Measurements from ENCODE around the gene SNX22. TPM values are rescaled to one million over a fixed set of nuclear protein-coding genes. Genes with fewer than 3 reads are reported as not detected.
"Not testable (repeated sequence)": the region's sequence is repeated elsewhere in the genome, so short reads cannot be mapped to it uniquely, and the experiment has no call there.

Gene SNX22
- total RNA-seq (ENCODE audit: insufficient read depth, low replicate concordance): 4.1 TPM

DNA sequence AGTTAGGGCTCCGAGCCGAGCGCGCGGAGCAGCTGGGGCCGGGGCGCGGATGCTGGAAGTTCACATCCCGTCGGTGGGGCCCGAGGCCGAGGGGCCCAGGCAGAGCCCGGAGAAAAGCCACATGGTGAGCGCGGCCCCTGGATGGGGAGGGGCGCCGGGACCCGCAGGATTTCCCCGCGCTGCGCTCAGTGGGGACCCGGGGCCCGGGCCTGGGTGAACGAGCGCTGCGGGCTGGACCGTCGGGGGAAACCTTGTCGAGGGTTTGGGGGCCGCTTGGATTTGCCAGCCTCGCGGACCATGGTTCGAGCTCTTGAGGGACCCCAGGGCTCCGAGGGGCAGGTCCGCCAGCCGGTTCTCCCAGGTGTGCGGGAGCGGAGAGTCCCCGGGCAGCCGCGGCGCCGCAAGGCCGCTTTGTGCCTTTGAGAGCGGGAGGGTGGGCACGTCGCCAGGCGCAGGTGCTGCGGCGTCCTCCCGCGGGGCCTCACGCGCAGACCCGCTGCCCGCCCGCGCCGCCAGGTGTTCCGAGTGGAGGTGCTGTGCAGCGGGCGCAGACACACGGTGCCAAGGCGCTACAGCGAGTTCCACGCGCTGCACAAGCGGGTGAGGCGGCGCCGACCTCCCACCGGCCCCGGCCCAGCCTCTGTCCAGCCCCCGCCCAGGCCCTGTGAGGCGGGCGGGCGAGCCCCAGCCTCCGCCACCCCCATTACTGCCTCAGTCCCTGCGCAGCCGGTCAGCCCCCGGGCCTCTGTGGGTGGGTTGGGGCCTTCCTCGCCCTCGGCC, at the start of gene SNX22:
TSS of gene SNX22 (plus strand) at position 5 of the 780 bp plus-strand sequence. CDS start at position 50, 45 bp downstream.
- DNase-seq (ENCODE audit: low spot score): no peak

DNA sequence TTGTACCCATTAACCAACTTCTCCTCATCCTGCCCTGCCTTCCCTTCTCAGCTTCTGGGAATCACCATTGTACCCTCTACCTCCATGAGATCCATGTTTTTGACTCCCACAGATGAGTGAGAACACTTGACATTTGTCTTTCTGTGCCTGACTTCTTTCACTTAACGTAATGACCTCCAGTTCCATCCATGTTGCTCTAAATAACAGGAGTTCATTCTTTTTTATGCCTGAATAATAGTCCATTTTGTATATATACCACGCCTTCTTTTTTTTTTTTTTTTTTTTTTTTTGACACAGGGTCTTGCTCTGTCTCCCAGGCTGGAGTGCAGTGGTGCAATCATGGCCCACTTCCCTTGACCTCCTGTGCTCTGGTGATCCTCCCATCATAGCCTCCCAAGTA, 49.0 kb upstream of the SNX22 start:
- DNase-seq (ENCODE audit: low spot score): no peak

- peak; percentile 80 for DNase-seq (ENCODE audit: low spot score)
These were observed 46.3 kb upstream of the SNX22 start for GRCh38 chr15:64105113-64105704.

GRCh38 chr15:64107337-64107736, 44.2 kb upstream of the SNX22 start:
- DNase-seq (ENCODE audit: low spot score): no peak

GRCh38 chr15:64110108-64110701, 41.3 kb upstream of the SNX22 start:
- DNase-seq (ENCODE audit: low spot score): not testable (repeated sequence)

GRCh38 chr15:64110950-64111678, 40.4 kb upstream of the SNX22 start:
- no peak for DNase-seq (ENCODE audit: low spot score)

DNA sequence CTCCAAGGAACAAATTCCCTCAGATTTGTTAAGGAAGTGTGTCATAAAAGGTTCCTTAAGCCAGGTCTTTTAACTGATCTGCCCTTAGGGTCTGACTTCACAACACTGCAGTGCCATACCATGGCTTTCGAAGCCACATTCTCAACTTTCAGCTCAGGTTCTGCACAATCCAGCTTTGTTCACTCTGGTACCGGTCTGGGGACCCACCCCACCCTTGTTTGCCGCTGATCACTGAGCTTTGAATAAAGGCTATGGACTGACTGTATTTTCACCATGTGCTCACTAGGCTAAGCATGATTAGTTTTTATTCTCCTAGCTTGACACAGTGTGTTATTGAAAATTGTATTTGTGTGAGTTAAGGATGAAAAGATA, 39.9 kb upstream of the SNX22 start:
- no peak for DNase-seq (ENCODE audit: low spot score)

DNA sequence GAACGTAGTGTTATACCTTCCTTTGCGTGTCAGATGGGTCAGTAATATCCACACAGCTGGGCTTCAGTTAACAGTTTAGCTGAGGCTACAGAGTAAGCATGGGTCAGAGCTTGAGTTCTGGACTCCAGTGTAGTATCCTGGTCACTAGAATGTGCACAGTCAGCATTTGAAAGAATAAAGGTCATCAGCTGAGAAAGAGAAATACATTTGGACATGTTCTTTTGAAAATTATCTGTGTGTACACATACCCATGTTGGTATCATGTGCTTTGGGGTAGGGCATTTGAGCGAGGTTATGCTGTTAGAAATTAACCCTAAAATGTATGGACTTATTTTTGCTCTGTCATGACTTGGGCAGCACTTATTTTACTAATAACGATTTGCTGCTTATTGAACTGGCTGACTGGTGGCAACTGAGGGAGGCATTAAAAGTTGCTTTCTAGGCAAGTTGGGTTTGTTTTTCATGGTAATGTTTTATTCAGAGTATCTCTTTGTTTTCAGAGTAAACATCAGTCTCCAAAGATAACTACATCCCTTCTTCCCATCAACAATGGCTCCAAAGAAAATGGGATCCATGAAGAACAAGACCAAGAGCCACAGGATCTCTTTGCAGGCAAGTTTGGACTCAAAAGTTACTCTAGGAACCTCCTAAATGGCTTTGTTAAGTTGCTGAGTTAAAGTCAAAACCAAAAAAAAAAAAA, 39.3 kb upstream of the SNX22 start:
- no peak for DNase-seq (ENCODE audit: low spot score)

DNA sequence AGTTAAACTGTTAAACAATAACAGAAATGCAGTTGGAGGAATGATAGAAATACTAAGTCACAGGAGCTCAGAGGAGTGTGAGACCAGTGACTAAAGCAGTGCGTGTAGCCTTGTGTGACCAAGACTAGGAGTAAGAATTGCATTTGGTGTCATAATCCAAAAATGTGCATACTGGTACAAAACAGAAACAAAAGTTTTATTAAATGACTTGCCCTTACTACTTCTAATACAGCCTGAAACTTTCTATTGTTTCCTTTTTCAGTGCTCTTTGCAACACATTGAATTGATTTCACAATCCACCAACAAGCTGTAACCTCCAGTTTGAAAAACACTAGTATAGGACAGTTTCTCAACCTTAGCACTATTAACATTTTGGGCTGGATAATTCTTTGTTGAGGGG, 38.6 kb upstream of the SNX22 start:
- no peak for DNase-seq (ENCODE audit: low spot score)

GRCh38 chr15:64117759-64118487, 33.6 kb upstream of the SNX22 start:
- no peak for DNase-seq (ENCODE audit: low spot score)

GRCh38 chr15:64120322-64120721, 31.2 kb upstream of the SNX22 start:
- DNase-seq (ENCODE audit: low spot score): not testable (repeated sequence)

DNA sequence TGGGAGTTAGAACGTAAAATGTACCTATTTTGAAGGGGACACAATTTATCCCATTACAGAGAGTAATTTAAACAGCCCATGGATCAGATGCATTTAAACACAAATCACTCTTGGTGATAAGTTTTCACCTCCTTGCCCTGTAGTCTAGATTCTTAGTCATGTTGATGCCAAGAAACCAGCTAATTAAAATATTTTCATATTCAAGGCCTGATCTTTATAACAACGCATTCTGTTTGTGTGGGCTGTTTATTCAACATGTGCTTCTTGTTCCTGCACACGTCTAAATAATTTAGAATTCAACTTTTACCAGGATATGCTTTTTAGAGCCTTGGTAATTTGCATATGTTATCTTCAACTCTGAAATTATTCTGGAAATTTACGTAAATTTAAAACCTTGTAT, 29.9 kb upstream of the SNX22 start:
- no peak for DNase-seq (ENCODE audit: low spot score)

- DNase-seq (ENCODE audit: low spot score): no peak
These were observed 29.1 kb upstream of the SNX22 start for GRCh38 chr15:64122444-64122843.

GRCh38 chr15:64122936-64123351, 28.6 kb upstream of the SNX22 start:
- no peak for DNase-seq (ENCODE audit: low spot score)

DNA sequence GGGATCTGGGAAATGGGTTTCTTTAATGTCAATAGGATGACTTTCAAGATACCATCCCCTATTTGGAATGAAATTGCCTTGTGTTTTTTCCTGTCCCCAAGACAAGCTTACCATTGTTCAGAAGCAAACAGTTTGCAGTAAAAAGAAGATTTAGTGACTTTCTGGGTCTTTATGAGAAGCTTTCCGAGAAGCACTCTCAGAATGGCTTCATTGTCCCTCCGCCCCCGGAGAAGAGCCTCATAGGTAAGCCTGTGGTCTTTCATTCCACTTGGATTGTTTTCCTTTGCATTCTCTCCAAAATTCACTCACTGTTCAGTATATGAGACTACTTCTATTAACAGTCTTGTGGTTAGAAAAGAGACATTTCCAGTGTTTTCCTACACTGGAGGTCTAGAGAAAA, 25.6 kb upstream of the SNX22 start:
- DNase-seq (ENCODE audit: low spot score): no peak

DNA sequence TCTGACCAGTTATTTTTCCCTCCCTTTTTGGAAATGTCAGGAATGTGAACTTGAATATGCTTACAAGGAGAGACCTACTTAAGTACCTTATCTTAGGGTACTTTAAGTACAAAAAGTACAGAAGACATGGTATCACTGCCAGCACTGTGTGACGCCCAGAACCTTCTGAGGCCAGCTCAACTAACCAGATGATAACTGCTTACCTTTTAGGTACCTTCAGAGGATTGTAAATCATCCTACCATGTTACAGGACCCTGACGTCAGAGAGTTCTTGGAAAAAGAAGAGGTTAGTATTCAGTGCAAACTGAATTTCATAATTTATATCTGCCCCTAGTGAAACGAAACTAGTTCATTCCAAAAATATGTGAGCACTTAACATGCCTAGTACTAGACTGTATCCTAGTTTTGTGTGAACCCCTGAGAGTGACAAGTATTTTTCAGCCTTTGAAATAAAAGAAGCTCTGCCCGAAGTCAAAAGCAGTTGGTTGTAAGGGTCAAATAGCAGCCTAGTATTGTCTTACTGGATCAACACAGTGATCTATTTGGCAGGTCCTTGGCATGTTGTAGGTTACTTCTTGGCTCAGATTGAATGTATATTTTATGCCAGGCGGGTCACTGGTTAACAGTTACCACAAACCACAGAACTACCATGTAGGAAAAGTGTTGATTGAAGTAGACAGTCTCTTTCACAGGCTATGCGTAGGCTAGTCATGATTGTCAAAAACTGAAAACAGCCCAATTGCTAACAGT, 23.8 kb upstream of the SNX22 start:
- DNase-seq (ENCODE audit: low spot score): no peak

DNA sequence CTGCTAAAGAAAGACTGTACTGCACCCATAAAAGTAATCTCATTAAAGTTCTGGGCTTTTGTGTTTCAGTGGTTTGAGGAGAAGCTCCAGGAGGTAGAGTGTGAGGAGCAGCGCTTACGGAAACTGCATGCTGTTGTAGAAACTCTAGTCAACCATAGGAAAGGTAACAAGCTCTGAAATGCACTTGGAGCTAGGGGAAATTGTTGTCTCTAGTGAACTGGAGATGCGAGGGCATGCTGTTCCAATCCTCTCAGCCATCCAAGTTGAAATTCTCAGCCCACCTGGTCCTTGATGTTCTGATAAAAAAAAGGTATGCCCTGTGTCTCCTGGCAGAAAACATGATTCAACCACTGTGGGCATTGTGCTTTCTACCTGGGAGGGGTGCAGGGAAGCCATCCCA, 21.4 kb upstream of the SNX22 start:
- DNase-seq (ENCODE audit: low spot score): no peak

DNA sequence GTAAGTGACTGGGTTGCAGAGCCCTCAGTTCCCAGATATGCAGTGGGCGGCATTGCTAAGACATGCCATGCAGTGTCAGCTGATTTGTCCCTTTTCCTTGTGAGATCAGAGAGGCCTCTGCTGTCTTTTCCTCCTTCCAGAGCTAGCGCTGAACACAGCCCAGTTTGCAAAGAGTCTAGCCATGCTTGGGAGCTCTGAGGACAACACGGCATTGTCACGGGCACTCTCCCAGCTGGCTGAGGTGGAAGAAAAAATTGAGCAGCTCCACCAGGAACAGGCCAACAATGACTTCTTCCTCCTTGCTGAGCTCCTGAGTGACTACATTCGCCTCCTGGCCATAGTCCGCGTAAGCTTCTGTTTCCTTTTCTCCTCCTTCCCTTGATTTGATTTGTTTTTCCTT, 20.0 kb upstream of the SNX22 start:
- DNase-seq (ENCODE audit: low spot score): no peak

DNA sequence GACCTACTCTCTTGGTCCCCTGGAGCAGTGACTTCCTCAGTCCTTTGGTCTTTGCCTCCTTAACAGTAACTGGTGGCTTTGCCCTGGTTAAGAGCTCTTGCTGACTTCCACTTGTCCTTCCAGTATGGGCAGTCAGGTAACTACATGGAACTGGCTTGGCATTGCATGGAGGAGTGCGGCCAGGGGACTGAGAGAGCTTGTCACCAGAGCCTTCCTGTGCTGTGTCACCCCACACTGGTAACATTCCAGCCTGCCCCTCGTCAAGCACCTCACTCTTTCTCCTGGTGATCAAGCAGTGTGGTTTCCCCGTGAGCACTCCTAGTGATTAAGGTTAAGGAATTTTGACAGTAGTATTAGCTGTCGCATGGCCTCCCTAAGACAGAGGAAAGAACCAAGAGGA, 19.3 kb upstream of the SNX22 start:
- DNase-seq (ENCODE audit: low spot score): no peak

DNA sequence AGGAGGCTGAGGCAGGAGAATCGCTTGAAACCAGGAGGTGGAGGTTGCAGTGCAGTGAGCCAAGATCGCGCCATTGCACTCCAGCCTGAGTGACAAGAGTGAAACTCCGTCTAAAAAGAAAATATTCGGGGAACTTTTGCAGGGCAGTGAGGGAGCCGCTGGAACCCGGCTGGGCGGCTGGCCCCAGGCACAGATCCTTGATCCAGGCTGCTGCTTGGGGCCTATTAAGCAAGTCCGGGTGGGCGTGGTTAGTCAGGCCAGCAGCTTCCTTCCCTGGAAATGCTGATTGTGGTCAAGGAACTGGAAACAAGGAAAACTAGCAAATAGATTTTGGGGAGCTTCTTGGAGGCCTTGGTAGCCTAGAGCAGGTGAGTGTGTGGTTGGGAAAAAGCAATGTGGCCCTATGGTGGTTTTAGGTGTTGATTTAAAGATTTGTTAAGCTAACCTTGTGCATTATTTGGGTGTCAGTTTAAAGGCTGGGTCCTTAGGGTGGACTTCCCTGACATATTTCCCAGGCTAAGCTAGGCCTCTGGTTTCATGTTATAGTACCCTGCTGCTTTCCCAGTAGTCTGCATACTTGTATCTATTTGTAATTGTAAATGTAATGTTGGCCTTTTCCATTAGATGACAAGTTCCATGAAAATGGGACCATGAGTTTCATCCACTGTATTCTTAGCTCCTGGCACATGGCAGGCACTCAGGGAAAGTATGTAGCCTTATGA, 17.7 kb upstream of the SNX22 start:
- no peak for DNase-seq (ENCODE audit: low spot score)
